Measurements from ENCODE around the gene PUS7. TPM values are rescaled to one million over a fixed set of nuclear protein-coding genes. Genes with fewer than 3 reads are reported as not detected.
"Not testable (repeated sequence)": the region's sequence is repeated elsewhere in the genome, so short reads cannot be mapped to it uniquely, and the experiment has no call there.

The PUS7 gene
- total RNA-seq, 6 experiments from 2014 or later = 15.1 to 19.6 (median 17.3) TPM

GRCh38 chr7:105426606-105427146 is 95.4 kb downstream of the PUS7 start:
- TF ChIP-seq, protein P1, sequence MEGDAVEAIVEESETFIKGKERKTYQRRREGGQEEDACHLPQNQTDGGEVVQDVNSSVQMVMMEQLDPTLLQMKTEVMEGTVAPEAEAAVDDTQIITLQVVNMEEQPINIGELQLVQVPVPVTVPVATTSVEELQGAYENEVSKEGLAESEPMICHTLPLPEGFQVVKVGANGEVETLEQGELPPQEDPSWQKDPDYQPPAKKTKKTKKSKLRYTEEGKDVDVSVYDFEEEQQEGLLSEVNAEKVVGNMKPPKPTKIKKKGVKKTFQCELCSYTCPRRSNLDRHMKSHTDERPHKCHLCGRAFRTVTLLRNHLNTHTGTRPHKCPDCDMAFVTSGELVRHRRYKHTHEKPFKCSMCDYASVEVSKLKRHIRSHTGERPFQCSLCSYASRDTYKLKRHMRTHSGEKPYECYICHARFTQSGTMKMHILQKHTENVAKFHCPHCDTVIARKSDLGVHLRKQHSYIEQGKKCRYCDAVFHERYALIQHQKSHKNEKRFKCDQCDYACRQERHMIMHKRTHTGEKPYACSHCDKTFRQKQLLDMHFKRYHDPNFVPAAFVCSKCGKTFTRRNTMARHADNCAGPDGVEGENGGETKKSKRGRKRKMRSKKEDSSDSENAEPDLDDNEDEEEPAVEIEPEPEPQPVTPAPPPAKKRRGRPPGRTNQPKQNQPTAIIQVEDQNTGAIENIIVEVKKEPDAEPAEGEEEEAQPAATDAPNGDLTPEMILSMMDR (IDR thresholded peaks at IDR 0.05) = no peak
- Mint-ChIP-seq H3K36me3 (ENCODE audit: low read depth) (no peaks in the 10 kb centered on the region), H3K4me3 (no peak overlapping the region), H3K4me1 (ENCODE audit: low read depth) (peaks cover 6% of the 10 kb centered on the region), H3K27ac (no peak overlapping the region), H3K27me3 (ENCODE audit: insufficient read depth) (peaks cover 5% of the 10 kb centered on the region), H3K9me3 (no peaks in the 10 kb centered on the region)
- no peak for DNase-seq

DNA sequence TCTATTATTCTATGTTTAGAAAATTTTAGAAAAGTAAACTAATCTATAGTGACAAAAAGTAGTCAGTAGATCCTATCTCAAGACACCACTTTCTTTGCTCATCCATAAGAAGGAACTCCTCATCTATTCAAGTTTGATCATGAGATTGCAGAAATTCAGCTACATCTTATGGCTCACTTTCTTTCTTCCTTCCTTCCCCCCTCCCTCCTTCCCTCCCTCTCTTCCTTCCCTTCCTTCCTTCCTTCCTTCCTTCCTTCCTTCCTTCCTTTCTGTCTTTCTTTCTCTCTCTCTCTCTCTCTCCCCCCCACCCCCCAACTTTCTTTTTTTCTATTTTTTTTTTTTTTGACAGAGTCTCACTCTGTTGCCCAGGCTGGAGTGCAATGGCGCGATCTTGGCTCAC is 98.1 kb downstream of the PUS7 start:
- H3K27ac Mint-ChIP-seq = no peak overlapping the region
- H3K4me3 Mint-ChIP-seq = no peak overlapping the region
- TF ChIP-seq, protein P1 (IDR thresholded peaks at IDR 0.05) = no peak
- no peaks in the 10 kb centered on the region for H3K9me3 Mint-ChIP-seq
- no peaks in the 10 kb centered on the region for H3K36me3 Mint-ChIP-seq (ENCODE audit: low read depth)
- H3K27me3 Mint-ChIP-seq (ENCODE audit: insufficient read depth) = peaks cover 5% of the 10 kb centered on the region
- H3K4me1 Mint-ChIP-seq (ENCODE audit: low read depth) = no peaks in the 10 kb centered on the region
- DNase-seq = no peak

GRCh38 chr7:105413887-105414437 is 108.1 kb downstream of the PUS7 start:
- Mint-ChIP-seq H3K9me3 (no peaks in the 10 kb centered on the region), H3K27me3 (ENCODE audit: insufficient read depth) (peaks cover 2% of the 10 kb centered on the region; the same call in 1 of the 2 replicates), H3K36me3 (ENCODE audit: low read depth) (no peaks in the 10 kb centered on the region), H3K4me1 (ENCODE audit: low read depth) (no peaks in the 10 kb centered on the region), H3K4me3 (no peak overlapping the region), H3K27ac (no peak overlapping the region)
- TF ChIP-seq, protein P1 (IDR thresholded peaks at IDR 0.05) = no peak
- no peak for DNase-seq

GRCh38 chr7:105410774-105411173 is 111.3 kb downstream of the PUS7 start:
- not testable (repeated sequence) for DNase-seq; H3K27ac Mint-ChIP-seq; H3K36me3 Mint-ChIP-seq (ENCODE audit: low read depth); H3K4me3 Mint-ChIP-seq; H3K4me1 Mint-ChIP-seq (ENCODE audit: low read depth); H3K27me3 Mint-ChIP-seq (ENCODE audit: insufficient read depth); H3K9me3 Mint-ChIP-seq

DNA sequence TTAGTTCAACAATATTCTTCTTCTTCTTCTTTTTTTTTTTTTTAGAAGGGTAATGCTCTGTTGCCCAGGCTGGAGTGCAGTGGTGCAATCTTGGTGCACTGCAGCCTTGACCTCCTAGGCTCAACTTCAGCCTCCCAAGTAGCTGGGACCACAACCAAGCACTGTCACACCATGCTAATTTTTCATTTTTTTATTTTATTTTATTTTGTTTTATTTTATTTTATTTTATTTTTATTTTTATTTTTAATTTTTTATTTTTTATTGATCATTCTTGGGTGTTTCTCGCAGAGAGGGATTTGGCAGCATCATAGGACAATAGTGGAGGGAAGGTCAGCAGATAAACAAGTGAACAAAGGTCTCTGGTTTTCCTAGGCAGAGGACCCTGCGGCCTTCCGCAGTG is 112.3 kb downstream of the PUS7 start:
- not testable (repeated sequence) for H3K4me3 Mint-ChIP-seq; H3K4me1 Mint-ChIP-seq (ENCODE audit: low read depth); H3K27me3 Mint-ChIP-seq (ENCODE audit: insufficient read depth); DNase-seq; H3K36me3 Mint-ChIP-seq (ENCODE audit: low read depth); H3K9me3 Mint-ChIP-seq; H3K27ac Mint-ChIP-seq

DNA sequence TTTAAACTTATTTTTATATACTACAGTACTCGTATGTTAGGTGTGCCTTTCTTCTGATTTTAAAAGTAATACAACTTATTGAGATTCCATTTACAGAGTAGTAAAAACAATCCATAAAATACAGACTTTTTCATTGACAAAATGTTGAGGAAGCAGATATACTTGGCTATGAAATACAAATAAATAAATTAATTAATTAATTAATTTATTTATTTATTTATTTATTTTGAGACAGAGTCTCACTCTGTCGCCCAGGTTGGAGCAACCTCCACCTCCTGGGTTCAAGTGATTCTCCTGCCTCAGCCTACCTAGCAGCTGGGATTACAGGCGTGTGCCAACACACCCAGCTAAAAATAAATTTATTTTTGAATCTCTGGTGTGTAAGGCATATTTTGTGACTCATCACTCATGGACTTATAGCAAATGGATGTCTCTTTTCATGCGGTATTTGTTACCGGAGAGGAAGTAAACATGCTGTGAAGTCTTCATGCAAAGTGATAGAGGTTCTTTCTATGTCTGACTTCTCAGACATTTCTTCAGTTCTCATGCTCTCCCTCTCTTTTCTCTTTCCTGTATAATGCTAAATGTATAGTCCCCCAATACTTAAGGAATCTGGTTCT is 113.2 kb downstream of the PUS7 start:
- no peak for DNase-seq
- Mint-ChIP-seq H3K36me3 (ENCODE audit: low read depth) (no peaks in the 10 kb centered on the region), H3K9me3 (no peaks in the 10 kb centered on the region), H3K4me3 (no peak overlapping the region), H3K4me1 (ENCODE audit: low read depth) (no peaks in the 10 kb centered on the region), H3K27ac (no peak overlapping the region), H3K27me3 (ENCODE audit: insufficient read depth) (no peaks in the 10 kb centered on the region)
- TF ChIP-seq, protein P1 (IDR thresholded peaks at IDR 0.05) = no peak

Other genes starting within 250 kb of the PUS7 start
- gene SRPK2, start 133.3 kb downstream of the PUS7 start, total RNA-seq (2021; fragmentation: NEBNext Ultra II Directional; extraction: Animal tissue kit (Norgen Biotek cat#: 25700)) = 10 to 100 TPM; 45.2 to 49.3 (median 46.7) TPM
- 10 to 100 TPM; 21.3 to 26.5 (median 22.4) TPM for gene RINT1, start 9.9 kb upstream of the PUS7 start, total RNA-seq (2021; fragmentation: NEBNext Ultra II Directional; extraction: Animal tissue kit (Norgen Biotek cat#: 25700))
- not detected for gene EFCAB10, start 59.2 kb upstream of the PUS7 start, total RNA-seq (2021; fragmentation: NEBNext Ultra II Directional; extraction: Animal tissue kit (Norgen Biotek cat#: 25700))